Measurements from ENCODE around the gene ACTL10.
"Not testable (repeated sequence)": the region's sequence is repeated elsewhere in the genome, so short reads cannot be mapped to it uniquely, and the experiment has no call there.

ACTL10 gene

DNA sequence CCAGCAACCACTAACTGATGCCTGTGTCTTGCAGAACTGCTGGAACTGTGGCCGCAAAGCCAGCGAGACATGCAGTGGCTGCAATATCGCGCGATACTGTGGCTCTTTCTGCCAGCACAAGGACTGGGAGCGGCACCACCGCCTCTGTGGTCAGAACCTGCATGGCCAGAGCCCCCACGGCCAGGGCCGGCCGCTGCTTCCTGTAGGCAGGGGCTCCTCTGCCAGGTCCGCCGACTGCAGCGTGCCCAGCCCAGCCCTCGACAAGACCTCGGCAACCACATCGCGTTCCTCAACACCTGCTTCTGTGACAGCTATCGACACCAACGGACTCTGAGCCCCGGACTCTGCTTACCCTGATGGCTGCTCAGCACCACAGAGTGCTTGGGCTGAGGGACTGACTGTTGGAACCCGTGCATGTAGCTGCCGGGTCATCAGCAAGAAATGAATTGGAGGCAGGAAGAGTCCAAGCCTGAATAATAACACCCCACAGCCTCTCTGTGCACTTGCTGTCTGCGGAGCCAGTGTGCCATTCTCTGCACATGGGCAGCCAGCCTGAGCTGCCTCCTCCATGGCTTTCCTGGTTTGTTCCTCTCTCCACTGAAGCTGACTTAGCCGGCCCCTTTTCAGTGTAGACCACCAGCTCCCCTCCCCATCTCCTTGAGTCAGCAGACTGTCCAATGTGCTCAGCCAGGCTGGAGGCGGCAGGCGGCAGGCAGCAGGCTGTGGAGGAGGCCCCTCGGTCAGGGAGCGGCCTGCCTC lies 22.3 kb upstream of the ACTL10 start:
- DNase-seq (ENCODE audit: low read depth), result no peak
- TF ChIP-seq CTCF (IDR thresholded peaks at IDR 0.05; ENCODE audit: control insufficient read depth, insufficient read depth, low read depth, low read length, missing control alignments), result no peak
- no peak overlapping the region for H3K4me3 ChIP-seq (ENCODE audit: control insufficient read depth, low read depth, low read length)

DNA sequence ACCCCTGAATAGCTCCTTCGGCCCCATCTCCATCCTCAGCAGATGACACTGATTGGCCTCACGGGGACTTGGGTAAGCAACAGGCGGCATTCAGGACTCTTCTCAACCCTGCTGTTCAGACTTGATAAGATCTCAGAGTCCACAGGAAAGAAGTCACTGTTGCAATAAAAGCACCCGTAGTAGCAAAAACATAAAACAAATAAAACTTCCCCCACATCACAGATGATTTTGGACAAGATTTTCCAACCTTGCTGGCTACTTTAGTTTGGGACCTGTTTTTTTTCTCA lies 21.7 kb upstream of the ACTL10 start:
- TF ChIP-seq CTCF (IDR thresholded peaks at IDR 0.05; ENCODE audit: control insufficient read depth, insufficient read depth, low read depth, low read length, missing control alignments), result no peak
- no peak for DNase-seq (ENCODE audit: low read depth)
- no peak overlapping the region for H3K4me3 ChIP-seq (ENCODE audit: control insufficient read depth, low read depth, low read length)

DNA sequence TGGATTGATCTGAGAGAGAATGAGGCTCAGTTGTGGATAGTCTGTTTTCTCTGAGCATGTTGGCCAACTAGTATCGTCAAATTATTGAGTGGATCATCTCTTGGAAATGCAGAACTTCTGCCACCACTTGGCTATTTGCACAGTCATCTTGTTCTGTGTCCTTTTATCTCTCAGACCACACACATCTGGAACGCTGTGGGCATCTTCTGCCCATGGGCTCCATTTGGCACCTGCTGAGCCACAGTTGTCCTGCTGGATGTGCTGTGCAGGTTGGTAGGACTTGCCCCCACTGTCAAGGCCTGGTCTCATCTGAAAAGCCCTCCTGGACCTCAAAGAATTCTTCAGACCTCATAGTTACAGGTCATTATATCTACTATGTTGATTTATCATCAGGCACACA lies 21.3 kb upstream of the ACTL10 start:
- no peak overlapping the region for H3K4me3 ChIP-seq (ENCODE audit: control insufficient read depth, low read depth, low read length)
- DNase-seq (ENCODE audit: low read depth), result no peak
- TF ChIP-seq CTCF (IDR thresholded peaks at IDR 0.05; ENCODE audit: control insufficient read depth, insufficient read depth, low read depth, low read length, missing control alignments), result no peak

- no peak for DNase-seq (ENCODE audit: low read depth)
- H3K4me3 ChIP-seq (ENCODE audit: control insufficient read depth, low read depth, low read length), result no peak overlapping the region
- TF ChIP-seq CTCF (IDR thresholded peaks at IDR 0.05; ENCODE audit: control insufficient read depth, insufficient read depth, low read depth, low read length, missing control alignments), result no peak
Measured at GRCh38 chr20:33646191-33646590, 20.6 kb upstream of the ACTL10 start.

DNA sequence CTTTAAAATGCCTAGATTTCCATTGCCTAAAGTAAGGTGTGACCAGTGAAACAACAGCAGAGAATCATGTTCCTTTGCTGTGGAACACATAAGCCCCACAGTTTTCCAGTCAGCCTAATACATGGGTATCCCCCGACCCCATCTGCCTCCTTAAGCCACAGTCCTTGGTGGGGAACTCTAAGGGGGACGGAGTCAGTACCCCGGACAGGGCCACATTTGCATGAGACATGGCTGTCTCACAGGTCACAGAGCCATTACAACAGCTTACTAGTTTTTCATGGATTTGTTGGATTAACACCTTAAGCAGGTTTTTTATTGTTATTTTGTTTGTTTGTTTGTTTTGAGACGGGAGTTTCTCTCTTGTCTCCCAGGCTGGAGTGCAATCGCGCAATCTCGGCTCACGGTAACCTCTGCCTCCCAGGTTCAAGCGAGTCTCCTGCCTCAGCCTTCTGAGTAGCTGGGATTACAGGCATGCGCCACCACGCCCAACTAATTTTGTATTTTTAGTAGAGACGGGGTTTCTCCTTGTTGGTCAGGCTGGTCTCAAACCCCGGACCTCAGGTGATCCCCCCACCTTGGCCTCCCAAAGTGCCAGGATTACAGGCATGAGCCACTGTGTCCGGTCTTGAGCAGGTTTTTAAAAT lies 19.7 kb upstream of the ACTL10 start:
- DNase-seq (ENCODE audit: low read depth); H3K4me3 ChIP-seq (ENCODE audit: control insufficient read depth, low read depth, low read length): not testable (repeated sequence)

- no peak overlapping the region for H3K4me3 ChIP-seq (ENCODE audit: control insufficient read depth, low read depth, low read length)
- DNase-seq (ENCODE audit: low read depth), result peak; percentile 68
Measured at GRCh38 chr20:33647603-33648395, 18.9 kb upstream of the ACTL10 start.

More at GRCh38 chr20:33647603-33648395, 18.9 kb upstream of the ACTL10 start:
- no peak for TF ChIP-seq CTCF (IDR thresholded peaks at IDR 0.05; ENCODE audit: control insufficient read depth, insufficient read depth, low read depth, low read length, missing control alignments)
